ENCODE measurements around the gene ANKS1A. TPM values are rescaled to one million over a fixed set of nuclear protein-coding genes. Genes with fewer than 3 reads are reported as not detected.

The ANKS1A gene
- total and polyA plus RNA-seq, 11 donors, result 11.0 to 49.5 (median 29.3) TPM

DNA sequence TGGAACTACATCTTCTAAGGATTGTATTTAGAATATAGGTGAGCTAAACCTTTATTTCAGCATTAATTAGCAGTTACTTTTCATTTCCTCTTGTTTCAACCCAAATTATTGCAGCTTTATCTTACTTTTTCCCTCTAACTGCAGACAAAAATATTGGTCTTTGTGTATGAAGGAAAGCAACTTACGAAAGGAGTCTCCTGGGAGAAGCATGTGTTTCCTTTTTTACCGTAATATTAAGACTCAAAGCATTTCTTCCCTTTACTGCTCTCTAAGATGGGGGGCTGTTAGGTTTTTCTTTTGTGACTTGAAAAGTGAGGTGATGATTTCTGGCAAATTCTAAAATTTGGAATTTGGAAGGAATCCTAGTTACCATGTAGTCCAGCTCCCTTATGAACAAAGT lies 141.0 kb downstream of the ANKS1A start:
- 29 to 52% (median 40%) methylated on average over 2 of the region's 2 CpGs for WGBS, 4 donors
- intact Hi-C loops (cut with DNase I), result no loop called here
- ATAC-seq (no peak), DNase-seq (no peak)
- H3K4me3 ChIP-seq, result no peak overlapping the region
- no peaks in the 10 kb centered on the region for H3K9me3 ChIP-seq
- H3K4me1 ChIP-seq, result peaks cover 13 to 85% (median 69%) of the 10 kb centered on the region in 12 donors
- H3K27me3 ChIP-seq, result no peaks in the 10 kb centered on the region
- H3K27ac ChIP-seq, result peak overlapping the region in 10 of 12 donors; percentile 6 to 95 (median 60)
- TF ChIP-seq, protein P1, sequence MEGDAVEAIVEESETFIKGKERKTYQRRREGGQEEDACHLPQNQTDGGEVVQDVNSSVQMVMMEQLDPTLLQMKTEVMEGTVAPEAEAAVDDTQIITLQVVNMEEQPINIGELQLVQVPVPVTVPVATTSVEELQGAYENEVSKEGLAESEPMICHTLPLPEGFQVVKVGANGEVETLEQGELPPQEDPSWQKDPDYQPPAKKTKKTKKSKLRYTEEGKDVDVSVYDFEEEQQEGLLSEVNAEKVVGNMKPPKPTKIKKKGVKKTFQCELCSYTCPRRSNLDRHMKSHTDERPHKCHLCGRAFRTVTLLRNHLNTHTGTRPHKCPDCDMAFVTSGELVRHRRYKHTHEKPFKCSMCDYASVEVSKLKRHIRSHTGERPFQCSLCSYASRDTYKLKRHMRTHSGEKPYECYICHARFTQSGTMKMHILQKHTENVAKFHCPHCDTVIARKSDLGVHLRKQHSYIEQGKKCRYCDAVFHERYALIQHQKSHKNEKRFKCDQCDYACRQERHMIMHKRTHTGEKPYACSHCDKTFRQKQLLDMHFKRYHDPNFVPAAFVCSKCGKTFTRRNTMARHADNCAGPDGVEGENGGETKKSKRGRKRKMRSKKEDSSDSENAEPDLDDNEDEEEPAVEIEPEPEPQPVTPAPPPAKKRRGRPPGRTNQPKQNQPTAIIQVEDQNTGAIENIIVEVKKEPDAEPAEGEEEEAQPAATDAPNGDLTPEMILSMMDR (IDR thresholded peaks at IDR 0.05), result no peak
- no peak for TF ChIP-seq POLR2A (IDR thresholded peaks at IDR 0.05)
- H3K36me3 ChIP-seq, result peaks cover 0 to 18% (median 3%) of the 10 kb centered on the region in 9 donors

DNA sequence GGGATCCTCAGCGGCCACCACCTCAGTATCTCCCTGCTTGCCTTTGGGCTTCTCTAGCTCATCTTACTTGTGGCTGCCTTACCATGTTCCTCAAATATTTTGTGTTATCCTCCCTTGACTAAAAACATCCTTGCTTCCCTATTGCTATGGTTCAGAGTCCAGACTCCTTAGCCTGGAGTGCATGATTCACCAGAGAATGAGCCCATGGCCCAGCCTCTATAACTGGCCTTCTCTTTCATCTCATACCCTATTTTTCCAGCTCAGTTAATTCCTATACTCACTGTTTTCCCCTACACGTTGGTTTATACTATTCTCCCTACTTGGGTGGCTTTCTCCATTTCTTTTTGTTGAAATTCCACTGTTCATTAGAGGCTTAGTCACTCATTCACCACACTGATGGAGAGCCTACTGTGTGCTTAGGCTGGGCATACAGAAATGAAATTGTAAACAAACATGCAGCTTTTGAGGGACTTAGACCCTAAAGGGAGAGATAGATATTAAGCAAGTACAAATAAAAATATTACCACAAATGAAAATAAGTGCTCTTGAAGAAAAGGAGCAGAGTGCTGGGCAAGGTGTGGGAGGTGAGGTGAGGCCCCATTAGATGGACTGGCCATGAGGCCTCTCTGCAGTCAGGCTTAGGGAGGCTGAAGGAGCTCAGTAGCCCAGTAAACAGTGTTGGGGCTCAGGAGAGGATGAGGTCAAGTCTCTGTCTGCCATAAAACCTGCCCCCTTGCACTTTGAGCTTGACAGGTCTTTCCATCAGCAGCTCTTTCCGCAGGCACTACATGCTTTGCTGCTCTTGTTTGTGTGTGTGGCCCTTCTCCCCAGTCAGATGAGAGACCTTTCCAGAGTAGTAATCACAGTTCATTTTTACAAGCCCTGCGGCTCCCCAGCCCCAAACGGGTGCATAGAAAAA lies 142.8 kb downstream of the ANKS1A start:
- H3K27ac ChIP-seq, result peak overlapping the region in 1 of 12 donors; percentile 93
- DNase-seq (no peak), ATAC-seq (no peak)
- no peaks in the 10 kb centered on the region for H3K9me3 ChIP-seq
- H3K36me3 ChIP-seq, result peaks cover 0 to 18% (median 3%) of the 10 kb centered on the region in 9 donors
- TF ChIP-seq, protein P1 (IDR thresholded peaks at IDR 0.05), result no peak
- TF ChIP-seq POLR2A (IDR thresholded peaks at IDR 0.05), result no peak
- H3K4me3 ChIP-seq, result no peak overlapping the region
- H3K4me1 ChIP-seq, result peaks cover 11 to 85% (median 69%) of the 10 kb centered on the region in 12 donors
- WGBS, 4 donors, result 89 to 91% (median 90%) methylated on average over 5 of the region's 5 CpGs
- intact Hi-C loops (cut with DNase I), result no loop called here
- H3K27me3 ChIP-seq, result no peaks in the 10 kb centered on the region

DNA sequence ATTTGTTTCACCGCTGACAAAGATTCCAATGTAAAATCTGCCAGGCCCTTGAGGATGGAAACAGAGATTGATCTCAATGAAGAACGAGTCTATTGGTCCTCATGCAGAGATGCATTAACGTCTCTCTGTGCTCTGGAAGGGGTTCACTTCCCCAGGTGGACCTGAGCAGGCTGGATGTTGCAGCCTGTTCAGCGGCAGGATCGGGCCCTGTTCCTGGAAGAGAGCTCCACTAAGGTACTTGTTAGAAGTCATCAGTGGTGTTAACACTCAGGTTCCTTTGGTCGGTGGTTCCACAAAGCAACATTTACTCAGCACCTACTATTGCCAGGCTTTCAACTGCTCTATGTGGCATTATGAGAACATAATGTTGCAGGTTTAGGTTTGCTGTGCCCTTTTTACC lies 144.6 kb downstream of the ANKS1A start:
- 91 to 95% (median 95%) methylated on average over 6 of the region's 6 CpGs for WGBS, 4 donors
- ATAC-seq (no peak), DNase-seq (no peak)
- H3K36me3 ChIP-seq, result peaks cover 0 to 21% (median 7%) of the 10 kb centered on the region in 9 donors
- TF ChIP-seq POLR2A (IDR thresholded peaks at IDR 0.05), result no peak
- TF ChIP-seq, protein P1 (IDR thresholded peaks at IDR 0.05), result no peak
- H3K27ac ChIP-seq, result peak overlapping the region in 2 of 12 donors; percentile 77 to 79
- no peak overlapping the region for H3K4me3 ChIP-seq
- peaks cover 8 to 77% (median 56%) of the 10 kb centered on the region in 12 donors for H3K4me1 ChIP-seq
- no peaks in the 10 kb centered on the region for H3K27me3 ChIP-seq
- intact Hi-C loops (cut with DNase I), result no loop called here
- H3K9me3 ChIP-seq, result no peaks in the 10 kb centered on the region

DNA sequence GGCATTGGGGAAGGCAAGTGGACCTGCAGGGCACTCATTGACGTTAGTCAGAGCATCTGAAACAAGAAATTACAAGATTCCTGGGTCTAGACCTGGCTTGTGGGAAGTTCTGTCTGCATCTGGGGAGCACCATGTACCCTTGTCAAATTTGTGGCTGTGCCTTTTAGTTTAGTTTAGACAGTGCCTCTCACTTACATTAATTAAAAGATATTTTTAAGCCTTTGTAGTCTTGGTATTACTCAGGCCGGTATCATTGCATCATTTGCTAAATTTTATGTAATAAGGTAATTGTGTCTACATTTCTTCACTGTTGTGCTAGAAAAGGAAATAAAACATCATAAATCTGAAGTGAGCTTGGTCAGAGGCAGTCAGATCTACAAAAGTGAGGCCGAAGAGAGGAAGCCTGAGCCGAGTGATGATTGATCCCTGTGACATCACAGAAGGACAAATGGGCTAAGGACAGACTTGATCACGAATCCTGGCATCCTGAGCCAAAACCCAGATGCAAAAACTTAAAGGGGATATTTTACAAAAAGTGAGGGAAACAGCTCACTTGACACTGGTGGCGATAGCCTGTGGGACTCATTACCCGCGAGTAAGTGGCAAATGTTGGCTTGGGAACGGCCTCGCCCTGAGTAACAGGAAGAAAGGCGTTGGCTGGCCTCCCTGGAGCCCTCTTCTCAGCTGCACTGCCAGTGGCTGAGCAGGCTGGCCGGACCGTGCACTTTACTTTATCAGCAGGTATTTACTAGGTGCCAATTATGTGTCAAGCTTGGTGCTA lies 145.5 kb downstream of the ANKS1A start:
- no peaks in the 10 kb centered on the region for H3K27me3 ChIP-seq
- H3K36me3 ChIP-seq, result peaks cover 0 to 21% (median 9%) of the 10 kb centered on the region in 9 donors
- H3K4me3 ChIP-seq, result no peak overlapping the region
- peak overlapping the region in 11 of 12 donors; percentile 7 to 79 (median 62) for H3K27ac ChIP-seq
- H3K9me3 ChIP-seq, result no peaks in the 10 kb centered on the region
- intact Hi-C loops (cut with DNase I), result no loop called here
- DNase-seq, result peak; percentile 61 to 86 (median 83)
- WGBS, 4 donors, result 24 to 26% (median 25%) methylated on average over 13 of the region's 13 CpGs
- peak; percentile 62 to 93 (median 88) for ATAC-seq
- no peak for TF ChIP-seq POLR2A (IDR thresholded peaks at IDR 0.05)
- TF ChIP-seq, protein P1 (IDR thresholded peaks at IDR 0.05), result no peak
- peaks cover 8 to 70% (median 48%) of the 10 kb centered on the region in 12 donors for H3K4me1 ChIP-seq
